Uterus (tissue), 2 donors: ENCODE measurements around the gene OR4D9.
"Not testable (repeated sequence)": the region's sequence is repeated elsewhere in the genome, so short reads cannot be mapped to it uniquely, and the experiment has no call there.

ENCODE experiments used
- POLR2A ChIP-seq, 2 donors: fragments of 450-650 bp; IDR thresholded peaks; one replicate each; pipeline ENCODE4 v1.6.1; 2016; ENCODE audit warnings: antibody characterized with exemption in 2 of 2, mild to moderate bottlenecking in 1 of 2, moderate library complexity in 1 of 2
- TF ChIP-seq, protein P1 (sequence below), 4 experiments: fragments of 200-600 bp in 2 of 4; fragments of 450-650 bp in 2 of 4; sonication (generic) in 2 of 4; IDR thresholded peaks; one replicate each; pipeline ENCODE4 v1.5.1; 2016 to 2019; ENCODE audit warnings: antibody characterized with exemption in 4 of 4, mild to moderate bottlenecking in 2 of 4, moderate library complexity in 1 of 4

DNA sequence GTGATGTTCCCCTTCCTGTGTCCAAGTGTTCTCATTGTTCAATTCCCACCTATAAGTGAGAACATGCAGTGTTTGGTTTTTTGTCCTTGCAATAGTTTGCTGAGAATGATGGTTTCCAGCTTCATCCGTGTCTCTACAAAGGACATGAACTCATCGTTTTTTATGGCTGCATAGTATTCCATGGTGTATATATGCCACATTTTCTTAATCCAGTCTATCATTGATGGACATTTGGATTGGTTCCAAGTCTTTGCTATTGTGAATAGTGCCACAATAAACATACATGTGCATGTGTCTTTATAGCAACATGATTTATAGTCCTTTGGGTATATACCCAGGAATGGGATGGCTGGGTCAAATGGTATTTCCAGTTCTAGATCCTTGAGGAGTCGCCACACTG, 32.4 kb downstream of the OR4D9 start:
- TF ChIP-seq, protein P1, sequence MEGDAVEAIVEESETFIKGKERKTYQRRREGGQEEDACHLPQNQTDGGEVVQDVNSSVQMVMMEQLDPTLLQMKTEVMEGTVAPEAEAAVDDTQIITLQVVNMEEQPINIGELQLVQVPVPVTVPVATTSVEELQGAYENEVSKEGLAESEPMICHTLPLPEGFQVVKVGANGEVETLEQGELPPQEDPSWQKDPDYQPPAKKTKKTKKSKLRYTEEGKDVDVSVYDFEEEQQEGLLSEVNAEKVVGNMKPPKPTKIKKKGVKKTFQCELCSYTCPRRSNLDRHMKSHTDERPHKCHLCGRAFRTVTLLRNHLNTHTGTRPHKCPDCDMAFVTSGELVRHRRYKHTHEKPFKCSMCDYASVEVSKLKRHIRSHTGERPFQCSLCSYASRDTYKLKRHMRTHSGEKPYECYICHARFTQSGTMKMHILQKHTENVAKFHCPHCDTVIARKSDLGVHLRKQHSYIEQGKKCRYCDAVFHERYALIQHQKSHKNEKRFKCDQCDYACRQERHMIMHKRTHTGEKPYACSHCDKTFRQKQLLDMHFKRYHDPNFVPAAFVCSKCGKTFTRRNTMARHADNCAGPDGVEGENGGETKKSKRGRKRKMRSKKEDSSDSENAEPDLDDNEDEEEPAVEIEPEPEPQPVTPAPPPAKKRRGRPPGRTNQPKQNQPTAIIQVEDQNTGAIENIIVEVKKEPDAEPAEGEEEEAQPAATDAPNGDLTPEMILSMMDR (IDR thresholded peaks at IDR 0.05): not testable (repeated sequence)
- TF ChIP-seq POLR2A (IDR thresholded peaks at IDR 0.05): not testable (repeated sequence)
